Activated naive CD8-positive, alpha-beta T cell treated with anti-CD3 and anti-CD28 coated beads, Interleukin-2, amount 50 U/mL, for 24 hours (primary cell): Measurements from ENCODE around the gene GP1BB.

ENCODE experiments used
- ATAC-seq: fragments of 150-1000 bp; cut with Tn5 transposase; one replicate; pipeline ENCODE4 v1.10.0; 2021
- DNase-seq: peaks from one replicate; pipeline ENCODE4 v3.0.0; 2021
- H3K27ac Mint-ChIP-seq: one replicate; pipeline ENCODE4 v1.8.0; 2021; ENCODE audit warnings: mild to moderate bottlenecking, mixed read lengths
- H3K27me3 Mint-ChIP-seq: one replicate; pipeline ENCODE4 v1.8.0; 2021; ENCODE audit warnings: mixed read lengths
- H3K36me3 Mint-ChIP-seq: one replicate; pipeline ENCODE4 v1.8.0; 2021; ENCODE audit warnings: low read depth, mixed read lengths
- H3K4me1 Mint-ChIP-seq: one replicate; pipeline ENCODE4 v1.8.0; 2021; ENCODE audit warnings: mixed read lengths
- H3K4me3 Mint-ChIP-seq: one replicate; pipeline ENCODE4 v1.8.0; 2021; ENCODE audit warnings: mild to moderate bottlenecking, moderate library complexity, mixed read lengths
- H3K9me3 Mint-ChIP-seq: one replicate; pipeline ENCODE4 v1.8.0; 2021; ENCODE audit warnings: mixed read lengths

The GP1BB gene

GRCh38 chr22:19746726-19747125 lies 23.4 kb downstream of the GP1BB start:
- H3K4me1 Mint-ChIP-seq: no peaks in the 10 kb centered on the region
- no peak for DNase-seq
- H3K27me3 Mint-ChIP-seq: no peaks in the 10 kb centered on the region
- H3K9me3 Mint-ChIP-seq: no peaks in the 10 kb centered on the region
- H3K4me3 Mint-ChIP-seq: no peak overlapping the region
- no peak overlapping the region for H3K27ac Mint-ChIP-seq
- H3K36me3 Mint-ChIP-seq: no peaks in the 10 kb centered on the region
- ATAC-seq: no peak

- Mint-ChIP-seq H3K36me3 (no peaks in the 10 kb centered on the region), H3K4me3 (no peak overlapping the region), H3K27me3 (no peaks in the 10 kb centered on the region), H3K9me3 (no peaks in the 10 kb centered on the region), H3K4me1 (no peaks in the 10 kb centered on the region), H3K27ac (no peak overlapping the region)
- ATAC-seq (no peak), DNase-seq (no peak)
These were observed 24.2 kb downstream of the GP1BB start for GRCh38 chr22:19747551-19747950.

- Mint-ChIP-seq H3K9me3 (no peaks in the 10 kb centered on the region), H3K27me3 (peaks cover 2% of the 10 kb centered on the region), H3K36me3 (no peaks in the 10 kb centered on the region), H3K4me3 (no peak overlapping the region), H3K4me1 (no peaks in the 10 kb centered on the region), H3K27ac (no peak overlapping the region)
- ATAC-seq (no peak), DNase-seq (no peak)
These were observed 24.8 kb downstream of the GP1BB start for GRCh38 chr22:19748139-19748538.

- no peaks in the 10 kb centered on the region for H3K4me1 Mint-ChIP-seq
- H3K9me3 Mint-ChIP-seq: no peaks in the 10 kb centered on the region
- ATAC-seq (no peak), DNase-seq (no peak)
- H3K4me3 Mint-ChIP-seq: no peak overlapping the region
- H3K27me3 Mint-ChIP-seq: peaks cover 12% of the 10 kb centered on the region
- H3K27ac Mint-ChIP-seq: no peak overlapping the region
- no peaks in the 10 kb centered on the region for H3K36me3 Mint-ChIP-seq
These were observed 25.8 kb downstream of the GP1BB start for GRCh38 chr22:19748991-19749664.

- no peaks in the 10 kb centered on the region for H3K4me1 Mint-ChIP-seq
These were observed 26.5 kb downstream of the GP1BB start for GRCh38 chr22:19749876-19750275.

GRCh38 chr22:19750507-19751490 lies 27.5 kb downstream of the GP1BB start:
- peaks cover 2% of the 10 kb centered on the region for H3K4me1 Mint-ChIP-seq
- no peak overlapping the region for H3K4me3 Mint-ChIP-seq
- no peaks in the 10 kb centered on the region for H3K9me3 Mint-ChIP-seq
- no peak overlapping the region for H3K27ac Mint-ChIP-seq
- no peaks in the 10 kb centered on the region for H3K36me3 Mint-ChIP-seq
- peaks cover 26% of the 10 kb centered on the region for H3K27me3 Mint-ChIP-seq
- ATAC-seq (no peak), DNase-seq (no peak)

More at GRCh38 chr22:19749876-19750275, 26.5 kb downstream of the GP1BB start:
- DNase-seq: no peak
- no peaks in the 10 kb centered on the region for H3K9me3 Mint-ChIP-seq
- no peaks in the 10 kb centered on the region for H3K36me3 Mint-ChIP-seq
- H3K4me3 Mint-ChIP-seq: no peak overlapping the region
- ATAC-seq: no peak
- no peak overlapping the region for H3K27ac Mint-ChIP-seq
- H3K27me3 Mint-ChIP-seq: peaks cover 19% of the 10 kb centered on the region

- H3K27me3 Mint-ChIP-seq: peaks cover 34% of the 10 kb centered on the region
These were observed 28.3 kb downstream of the GP1BB start for GRCh38 chr22:19751497-19752245.

GRCh38 chr22:19753090-19753842 lies 29.9 kb downstream of the GP1BB start:
- H3K4me1 Mint-ChIP-seq: peaks cover 16% of the 10 kb centered on the region
- DNase-seq: no peak
- H3K27ac Mint-ChIP-seq: no peak overlapping the region
- no peak for ATAC-seq
- no peaks in the 10 kb centered on the region for H3K9me3 Mint-ChIP-seq
- H3K4me3 Mint-ChIP-seq: no peak overlapping the region
- peaks cover 46% of the 10 kb centered on the region for H3K27me3 Mint-ChIP-seq
- no peaks in the 10 kb centered on the region for H3K36me3 Mint-ChIP-seq

More at GRCh38 chr22:19751497-19752245, 28.3 kb downstream of the GP1BB start:
- Mint-ChIP-seq H3K27ac (no peak overlapping the region), H3K9me3 (no peaks in the 10 kb centered on the region), H3K4me1 (peaks cover 9% of the 10 kb centered on the region), H3K36me3 (no peaks in the 10 kb centered on the region), H3K4me3 (no peak overlapping the region)
- DNase-seq (no peak), ATAC-seq (no peak)

- Mint-ChIP-seq H3K27ac (no peak overlapping the region), H3K27me3 (peaks cover 51% of the 10 kb centered on the region), H3K4me3 (no peak overlapping the region), H3K36me3 (no peaks in the 10 kb centered on the region), H3K9me3 (no peaks in the 10 kb centered on the region), H3K4me1 (peaks cover 18% of the 10 kb centered on the region)
- ATAC-seq (no peak), DNase-seq (no peak)
These were observed 30.8 kb downstream of the GP1BB start for GRCh38 chr22:19753996-19754700.

GRCh38 chr22:19754701-19755144 lies 31.4 kb downstream of the GP1BB start:
- Mint-ChIP-seq H3K9me3 (no peaks in the 10 kb centered on the region), H3K4me1 (peaks cover 22% of the 10 kb centered on the region), H3K27ac (no peak overlapping the region), H3K4me3 (no peak overlapping the region), H3K36me3 (no peaks in the 10 kb centered on the region), H3K27me3 (peaks cover 55% of the 10 kb centered on the region)
- ATAC-seq: no peak
- DNase-seq: no peak

GRCh38 chr22:19755145-19755710 lies 31.9 kb downstream of the GP1BB start:
- no peak overlapping the region for H3K4me3 Mint-ChIP-seq

GRCh38 chr22:19755722-19756287 lies 32.5 kb downstream of the GP1BB start:
- Mint-ChIP-seq H3K9me3 (no peaks in the 10 kb centered on the region), H3K4me1 (peaks cover 28% of the 10 kb centered on the region), H3K4me3 (peak overlapping the region; percentile 29), H3K36me3 (peaks cover 2% of the 10 kb centered on the region), H3K27me3 (peaks cover 61% of the 10 kb centered on the region), H3K27ac (no peak overlapping the region)
- no peak for DNase-seq
- no peak for ATAC-seq

More at GRCh38 chr22:19755145-19755710, 31.9 kb downstream of the GP1BB start:
- Mint-ChIP-seq H3K4me1 (peaks cover 27% of the 10 kb centered on the region), H3K9me3 (no peaks in the 10 kb centered on the region), H3K27ac (no peak overlapping the region), H3K36me3 (peaks cover under 1% of the 10 kb centered on the region), H3K27me3 (peaks cover 60% of the 10 kb centered on the region)
- ATAC-seq (no peak), DNase-seq (no peak)
